HEK293 (cell line): Measurements from ENCODE around the gene TAP2.

Experiments
- CTCF ChIA-PET: fragments of 350-600 bp; formaldehyde crosslinking; extraction: SDS; loops from one replicate; lab custom pipeline; 2021; ENCODE audit warnings: antibody characterized with exemption; lab: Yijun Ruan, JAX
- POLR2A ChIA-PET: fragments of 300-600 bp; formaldehyde crosslinking; extraction: SDS; loops from one replicate; lab custom pipeline; 2020; ENCODE audit warnings: antibody characterized with exemption, inconsistent platforms; lab: Yijun Ruan, JAX
- H3K27ac ChIP-seq: fragments of 200-500 bp; sonication (Bioruptor generic); 2 replicates; pipeline ENCODE4 v1.5.1; 2014; ENCODE audit warnings: low read depth, low read length, control low read depth, inconsistent platforms; ENCODE audit errors: extremely low read depth
- H3K36me3 ChIP-seq, 2 experiments: fragments of 200-500 bp in 1 of 2; sonication (Bioruptor generic) in 1 of 2; 1 replicate in 1 of 2; 2 replicates in 1 of 2; pipeline ENCODE4 v1.5.1; 2014 to 2017; ENCODE audit warnings: inconsistent platforms in 2 of 2, low read length in 2 of 2; ENCODE audit not compliant: control insufficient read depth in 2 of 2, insufficient read depth in 1 of 2
- H3K4me1 ChIP-seq: fragments of 200-500 bp; sonication (Bioruptor generic); 2 replicates; pipeline ENCODE4 v1.5.1; 2014; ENCODE audit warnings: mild to moderate bottlenecking, low read length, inconsistent platforms; ENCODE audit not compliant: control insufficient read depth, insufficient read depth
- H3K4me3 ChIP-seq: 2 replicates; pipeline ENCODE4 v1.5.1; 2011; ENCODE audit warnings: low read depth, mild to moderate bottlenecking, control low read depth, low read length, moderate library complexity
- H3K9me3 ChIP-seq: fragments of 200-500 bp; sonication (Bioruptor generic); 2 replicates; pipeline ENCODE4 v1.5.1; 2014; ENCODE audit warnings: low read depth, low read length, inconsistent platforms; ENCODE audit not compliant: control insufficient read depth, insufficient read depth
- EGR2 ChIP-seq: fragments of 450-650 bp; formaldehyde crosslinking; IDR thresholded peaks from 2 replicates; pipeline ENCODE4 v1.5.1; 2016; ENCODE audit warnings: low read depth, missing biosample characterization, missing genetic modification characterization
- SCRT1 ChIP-seq: fragments of 450-650 bp; formaldehyde crosslinking; IDR thresholded peaks from 2 replicates; pipeline ENCODE4 v1.5.1; 2016; ENCODE audit warnings: missing biosample characterization, missing genetic modification characterization, borderline replicate concordance
- SCRT2 ChIP-seq: fragments of 450-650 bp; formaldehyde crosslinking; IDR thresholded peaks from 2 replicates; pipeline ENCODE4 v1.5.1; 2016; ENCODE audit warnings: missing biosample characterization, missing genetic modification characterization
- ZFHX2 ChIP-seq: fragments of 450-650 bp; formaldehyde crosslinking; conservative IDR thresholded peaks from 2 replicates; pipeline ENCODE4 v1.5.1; 2016; ENCODE audit warnings: missing biosample characterization, missing genetic modification characterization
- ZFP41 ChIP-seq: fragments of 450-650 bp; formaldehyde crosslinking; IDR thresholded peaks from 2 replicates; pipeline ENCODE4 v1.5.1; 2016; ENCODE audit warnings: missing biosample characterization, missing genetic modification characterization, borderline replicate concordance
- ZNF174 ChIP-seq: fragments of 450-650 bp; formaldehyde crosslinking; IDR thresholded peaks from 2 replicates; pipeline ENCODE4 v1.5.0; 2017; ENCODE audit warnings: missing biosample characterization, mild to moderate bottlenecking, missing genetic modification characterization
- ZNF362 ChIP-seq: fragments of 450-650 bp; formaldehyde crosslinking; IDR thresholded peaks from 2 replicates; pipeline ENCODE4 v1.5.1; 2016; ENCODE audit warnings: missing biosample characterization, missing genetic modification characterization
- ZNF416 ChIP-seq: fragments of 450-650 bp; formaldehyde crosslinking; IDR thresholded peaks from 2 replicates; pipeline ENCODE4 v1.5.1; 2016; ENCODE audit warnings: missing biosample characterization, missing genetic modification characterization
- ZNF48 ChIP-seq: fragments of 450-650 bp; formaldehyde crosslinking; IDR thresholded peaks from 2 replicates; pipeline ENCODE4 v1.5.1; 2016; ENCODE audit warnings: missing biosample characterization, missing genetic modification characterization
- ZNF501 ChIP-seq: fragments of 450-650 bp; formaldehyde crosslinking; IDR thresholded peaks from 2 replicates; pipeline ENCODE4 v1.5.1; 2016; ENCODE audit warnings: missing biosample characterization, missing genetic modification characterization
- ZNF626 ChIP-seq: fragments of 450-650 bp; sonication (Bioruptor Pico); formaldehyde crosslinking; IDR thresholded peaks from 2 replicates; pipeline ENCODE4 v1.5.1; 2018; ENCODE audit warnings: missing biosample characterization, missing genetic modification characterization, inconsistent platforms
- ZNF670 ChIP-seq: fragments of 450-650 bp; formaldehyde crosslinking; IDR thresholded peaks from 2 replicates; pipeline ENCODE4 v1.5.1; 2016; ENCODE audit warnings: missing biosample characterization, missing genetic modification characterization, low read depth
- TF ChIP-seq, protein P1 (sequence below): IDR thresholded peaks from 2 replicates; pipeline ENCODE4 v1.6.1; 2011; ENCODE audit warnings: mild to moderate bottlenecking, low read depth, low read length, borderline replicate concordance
- TF ChIP-seq, protein P2 (sequence below): fragments of 450-650 bp; formaldehyde crosslinking; IDR thresholded peaks from 2 replicates; pipeline ENCODE4 v1.5.1; 2016; ENCODE audit warnings: missing biosample characterization, missing genetic modification characterization
- TF ChIP-seq, protein P3 (sequence below): fragments of 450-650 bp; formaldehyde crosslinking; IDR thresholded peaks from 2 replicates; pipeline ENCODE4 v1.5.1; 2016; ENCODE audit warnings: missing biosample characterization, missing genetic modification characterization

The TAP2 gene

GRCh38 chr6:32860674-32861073 is 22.1 kb upstream of the TAP2 start:
- ChIA-PET CTCF (interaction anchor here (0.7 to 9.5 kb wide), 9 partner anchors 8 to 124 kb away, joined by 3 to 131 read pairs (median 6); partner anchors contain the start of genes TAP1 and TAP2), POLR2A (interaction anchor here (0.9 kb wide), 1 partner anchor 22 kb away, joined by 8 read pairs; the partner anchor contains the start of gene TAP2)
- H3K4me1 ChIP-seq = no peaks in the 10 kb centered on the region
- H3K9me3 ChIP-seq = no peaks in the 10 kb centered on the region
- H3K27ac ChIP-seq = no peak overlapping the region
- TF ChIP-seq SCRT2 (tag by site-specific recombination) (peak; percentile 89), ZNF174 (no peak), SCRT1 (tag by site-specific recombination) (peak; percentile 85)
- no peak overlapping the region for H3K4me3 ChIP-seq
- H3K36me3 ChIP-seq = no peaks in the 10 kb centered on the region

DNA sequence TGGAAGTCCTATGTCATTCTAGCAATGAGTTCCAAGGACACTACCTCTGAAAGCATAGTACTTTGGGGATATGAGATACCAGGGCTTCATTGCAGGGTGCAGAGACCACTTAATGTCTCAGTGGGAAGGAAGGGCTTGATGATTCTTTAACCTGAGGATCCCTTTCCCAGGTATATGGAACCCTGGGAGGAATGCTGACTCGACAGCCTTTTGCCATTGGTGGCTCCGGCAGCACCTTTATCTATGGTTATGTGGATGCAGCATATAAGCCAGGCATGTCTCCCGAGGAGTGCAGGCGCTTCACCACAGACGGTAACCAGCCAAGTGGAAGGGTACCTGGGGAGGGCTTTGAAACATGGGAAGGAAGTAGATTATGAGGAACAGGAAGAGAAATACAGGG is 19.7 kb upstream of the TAP2 start:
- no peaks in the 10 kb centered on the region for H3K36me3 ChIP-seq

DNA sequence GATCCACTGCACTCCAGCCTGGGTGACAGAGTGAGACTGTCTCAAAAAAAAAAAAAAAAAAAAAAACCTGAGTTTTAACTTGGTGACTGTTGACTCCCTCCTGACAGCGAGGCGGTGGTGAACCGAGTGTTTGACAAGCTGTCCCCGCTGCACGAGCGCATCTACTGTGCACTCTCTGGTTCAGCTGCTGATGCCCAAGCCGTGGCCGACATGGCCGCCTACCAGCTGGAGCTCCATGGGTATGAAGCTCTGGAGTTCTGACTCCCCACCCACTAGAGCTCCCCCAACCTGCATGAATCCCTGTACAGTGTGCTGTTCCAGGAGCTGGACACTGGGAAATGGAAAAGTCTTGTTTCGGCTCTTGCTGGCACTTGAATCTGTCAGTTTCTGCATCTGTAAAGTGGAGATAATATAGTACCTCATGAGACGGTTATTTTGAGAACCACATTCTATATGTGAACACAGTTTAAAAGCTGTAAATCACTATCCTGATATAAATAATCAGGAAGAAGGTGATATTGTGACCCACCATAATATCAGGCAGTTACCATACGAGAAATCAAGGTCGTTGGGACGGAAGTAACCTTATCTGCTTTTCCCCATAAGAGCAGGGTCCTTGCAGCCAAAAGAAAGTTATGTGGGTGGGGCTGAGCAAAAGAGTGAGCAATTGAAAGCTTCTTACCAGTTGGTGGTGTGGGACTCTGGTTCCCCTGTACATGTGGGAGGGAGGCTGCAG is 18.8 kb upstream of the TAP2 start:
- POLR2A ChIA-PET = interaction anchor here (1.1 to 2.1 kb wide), 3 partner anchors 11 to 13 kb away, joined by 3 to 6 read pairs (median 3); no protein-coding TSS in a partner anchor
- no peak overlapping the region for H3K27ac ChIP-seq
- no peaks in the 10 kb centered on the region; the same call in 1 of the 2 replicates for H3K4me1 ChIP-seq
- CTCF ChIA-PET = interaction anchor here (0.6 to 9.5 kb wide), 11 partner anchors 12 to 128 kb away, joined by 3 to 153 read pairs (median 5); partner anchors contain the start of genes PSMB8 and TAP2
- no peak overlapping the region for H3K4me3 ChIP-seq
- no peaks in the 10 kb centered on the region for H3K9me3 ChIP-seq
- no peaks in the 10 kb centered on the region for H3K36me3 ChIP-seq
- TF ChIP-seq ZNF362 (tag by site-specific recombination) (no peak), ZFP41 (tag by site-specific recombination) (no peak), EGR2 (peak; percentile 42; the same call in 1 of the 2 replicates), ZFHX2 (tag by site-specific recombination) (peak; percentile 54)

More for the DNA sequence above, 19.7 kb upstream of the TAP2 start:
- Histone ChIP-seq H3K4me3 (no peak overlapping the region), H3K27ac (no peak overlapping the region), H3K9me3 (no peaks in the 10 kb centered on the region), H3K4me1 (no peaks in the 10 kb centered on the region)
- CTCF ChIA-PET = interaction anchor here (0.8 to 9.5 kb wide), 10 partner anchors 12 to 96 kb away, joined by 3 to 153 read pairs (median 5); partner anchors contain the start of genes PSMB8 and TAP2
- TF ChIP-seq, protein P1, sequence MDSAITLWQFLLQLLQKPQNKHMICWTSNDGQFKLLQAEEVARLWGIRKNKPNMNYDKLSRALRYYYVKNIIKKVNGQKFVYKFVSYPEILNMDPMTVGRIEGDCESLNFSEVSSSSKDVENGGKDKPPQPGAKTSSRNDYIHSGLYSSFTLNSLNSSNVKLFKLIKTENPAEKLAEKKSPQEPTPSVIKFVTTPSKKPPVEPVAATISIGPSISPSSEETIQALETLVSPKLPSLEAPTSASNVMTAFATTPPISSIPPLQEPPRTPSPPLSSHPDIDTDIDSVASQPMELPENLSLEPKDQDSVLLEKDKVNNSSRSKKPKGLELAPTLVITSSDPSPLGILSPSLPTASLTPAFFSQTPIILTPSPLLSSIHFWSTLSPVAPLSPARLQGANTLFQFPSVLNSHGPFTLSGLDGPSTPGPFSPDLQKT = no peak
- TF ChIP-seq, protein P2, sequence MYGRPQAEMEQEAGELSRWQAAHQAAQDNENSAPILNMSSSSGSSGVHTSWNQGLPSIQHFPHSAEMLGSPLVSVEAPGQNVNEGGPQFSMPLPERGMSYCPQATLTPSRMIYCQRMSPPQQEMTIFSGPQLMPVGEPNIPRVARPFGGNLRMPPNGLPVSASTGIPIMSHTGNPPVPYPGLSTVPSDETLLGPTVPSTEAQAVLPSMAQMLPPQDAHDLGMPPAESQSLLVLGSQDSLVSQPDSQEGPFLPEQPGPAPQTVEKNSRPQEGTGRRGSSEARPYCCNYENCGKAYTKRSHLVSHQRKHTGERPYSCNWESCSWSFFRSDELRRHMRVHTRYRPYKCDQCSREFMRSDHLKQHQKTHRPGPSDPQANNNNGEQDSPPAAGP (tag by site-specific recombination) = no peak
- POLR2A ChIA-PET = interaction anchor here (1.1 kb wide), 1 partner anchor 10 kb away, joined by 3 read pairs; no protein-coding TSS in a partner anchor

DNA sequence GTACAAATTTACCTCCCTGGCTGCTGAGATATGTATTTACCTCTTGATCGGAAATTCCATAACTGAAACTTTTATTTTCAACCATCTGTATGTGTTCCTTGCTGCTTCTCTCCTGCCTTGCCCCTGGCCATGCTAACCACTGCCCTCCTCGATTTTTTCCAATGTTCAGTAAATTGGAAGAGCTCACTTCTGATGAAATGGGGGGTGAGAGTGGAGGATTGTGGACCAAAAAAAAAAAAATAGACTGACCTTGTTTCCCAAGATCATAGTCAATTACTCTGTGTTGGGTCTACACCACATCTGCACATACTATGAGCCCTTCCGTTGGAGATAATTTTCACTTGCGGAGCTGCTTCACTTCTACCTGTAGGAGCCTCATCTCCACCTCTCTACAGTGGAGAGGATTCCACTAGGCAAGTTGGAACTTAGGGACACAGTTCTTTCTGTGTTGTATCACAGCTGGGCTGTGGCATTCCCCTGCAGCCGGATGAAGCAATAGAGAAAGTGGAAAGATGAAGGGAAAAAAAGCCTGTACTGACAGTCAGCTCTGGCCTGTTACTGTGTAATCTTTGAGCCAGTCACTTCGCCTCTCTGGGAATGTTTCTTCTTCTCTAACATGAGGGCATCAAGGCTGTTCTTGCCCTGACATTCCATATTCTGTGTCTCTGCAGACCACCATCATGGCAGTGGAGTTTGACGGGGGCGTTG is 17.1 kb upstream of the TAP2 start:
- Histone ChIP-seq H3K9me3 (no peaks in the 10 kb centered on the region), H3K4me1 (no peaks in the 10 kb centered on the region; the same call in 1 of the 2 replicates), H3K27ac (no peak overlapping the region), H3K36me3 (peaks cover 0 to 9% of the 10 kb centered on the region in 2 experiments; a peak in 1 of 3 replicates), H3K4me3 (no peak overlapping the region)
- CTCF ChIA-PET = interaction anchor here (0.7 to 9.5 kb wide), 8 partner anchors 10 to 164 kb away, joined by 3 to 153 read pairs (median 6); partner anchors contain the start of genes PSMB8 and TAP2
- POLR2A ChIA-PET = interaction anchor here (1.1 to 2.1 kb wide), 2 partner anchors 12 to 17 kb away, joined by 6 to 9 read pairs; partner anchors contain the start of gene TAP2
- no peak for TF ChIP-seq ZNF416 (tag by site-specific recombination)
- TF ChIP-seq ZNF670 (tag by site-specific recombination) = no peak
- no peak for TF ChIP-seq ZNF626 (tag by site-specific recombination)
- TF ChIP-seq, protein P3, sequence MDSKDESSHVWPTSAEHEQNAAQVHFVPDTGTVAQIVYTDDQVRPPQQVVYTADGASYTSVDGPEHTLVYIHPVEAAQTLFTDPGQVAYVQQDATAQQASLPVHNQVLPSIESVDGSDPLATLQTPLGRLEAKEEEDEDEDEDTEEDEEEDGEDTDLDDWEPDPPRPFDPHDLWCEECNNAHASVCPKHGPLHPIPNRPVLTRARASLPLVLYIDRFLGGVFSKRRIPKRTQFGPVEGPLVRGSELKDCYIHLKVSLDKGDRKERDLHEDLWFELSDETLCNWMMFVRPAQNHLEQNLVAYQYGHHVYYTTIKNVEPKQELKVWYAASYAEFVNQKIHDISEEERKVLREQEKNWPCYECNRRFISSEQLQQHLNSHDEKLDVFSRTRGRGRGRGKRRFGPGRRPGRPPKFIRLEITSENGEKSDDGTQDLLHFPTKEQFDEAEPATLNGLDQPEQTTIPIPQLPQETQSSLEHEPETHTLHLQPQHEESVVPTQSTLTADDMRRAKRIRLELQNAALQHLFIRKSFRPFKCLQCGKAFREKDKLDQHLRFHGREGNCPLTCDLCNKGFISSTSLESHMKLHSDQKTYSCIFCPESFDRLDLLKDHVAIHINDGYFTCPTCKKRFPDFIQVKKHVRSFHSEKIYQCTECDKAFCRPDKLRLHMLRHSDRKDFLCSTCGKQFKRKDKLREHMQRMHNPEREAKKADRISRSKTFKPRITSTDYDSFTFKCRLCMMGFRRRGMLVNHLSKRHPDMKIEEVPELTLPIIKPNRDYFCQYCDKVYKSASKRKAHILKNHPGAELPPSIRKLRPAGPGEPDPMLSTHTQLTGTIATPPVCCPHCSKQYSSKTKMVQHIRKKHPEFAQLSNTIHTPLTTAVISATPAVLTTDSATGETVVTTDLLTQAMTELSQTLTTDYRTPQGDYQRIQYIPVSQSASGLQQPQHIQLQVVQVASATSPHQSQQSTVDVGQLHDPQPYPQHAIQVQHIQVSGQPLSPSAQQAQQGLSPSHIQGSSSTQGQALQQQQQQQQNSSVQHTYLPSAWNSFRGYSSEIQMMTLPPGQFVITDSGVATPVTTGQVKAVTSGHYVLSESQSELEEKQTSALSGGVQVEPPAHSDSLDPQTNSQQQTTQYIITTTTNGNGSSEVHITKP (tag by site-specific recombination) = peak; percentile 85
- TF ChIP-seq ZNF48 (tag by site-specific recombination) = no peak
- TF ChIP-seq ZNF501 (tag by site-specific recombination) = no peak
